GM18520 (cell line): ENCODE measurements around the gene DTX3.
A peak's percentile ranks its signal among the peaks of the same experiment; 100 is the strongest.
"Not testable (repeated sequence)": the region's sequence is repeated elsewhere in the genome, so short reads cannot be mapped to it uniquely, and the experiment has no call there.

Source experiments
- ATAC-seq: cut with Tn5 transposase; IDR thresholded peaks from one replicate; pipeline ENCODE4 v1.9.1; 2021; ENCODE audit not compliant: unreplicated experiment

DTX3 gene

DNA sequence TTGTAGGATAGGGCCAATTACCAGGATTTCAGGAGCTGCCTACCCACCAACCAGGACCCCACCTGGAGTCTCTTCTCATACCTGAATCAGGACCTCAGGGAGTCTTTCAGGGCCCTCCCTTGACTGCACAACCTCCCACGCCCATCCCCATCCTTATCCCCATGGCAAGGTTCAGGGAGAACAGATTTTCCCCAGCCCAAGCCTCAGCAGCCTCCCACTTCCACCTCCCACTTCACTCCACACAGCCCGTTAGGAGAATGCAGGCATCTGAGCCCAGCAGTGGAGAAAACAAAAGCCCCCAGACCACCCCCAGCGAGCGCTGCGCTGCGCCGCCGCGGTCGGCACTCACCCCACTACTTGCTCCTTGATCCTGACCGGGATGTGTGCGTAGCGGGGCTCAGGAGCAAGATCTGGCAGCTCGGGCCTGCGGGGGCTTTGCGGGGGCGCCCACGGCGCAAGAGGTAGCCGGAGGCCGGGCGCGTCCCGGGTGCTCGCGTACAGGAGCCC is 27.0 kb downstream of the DTX3 start:
- no peak for ATAC-seq

DNA sequence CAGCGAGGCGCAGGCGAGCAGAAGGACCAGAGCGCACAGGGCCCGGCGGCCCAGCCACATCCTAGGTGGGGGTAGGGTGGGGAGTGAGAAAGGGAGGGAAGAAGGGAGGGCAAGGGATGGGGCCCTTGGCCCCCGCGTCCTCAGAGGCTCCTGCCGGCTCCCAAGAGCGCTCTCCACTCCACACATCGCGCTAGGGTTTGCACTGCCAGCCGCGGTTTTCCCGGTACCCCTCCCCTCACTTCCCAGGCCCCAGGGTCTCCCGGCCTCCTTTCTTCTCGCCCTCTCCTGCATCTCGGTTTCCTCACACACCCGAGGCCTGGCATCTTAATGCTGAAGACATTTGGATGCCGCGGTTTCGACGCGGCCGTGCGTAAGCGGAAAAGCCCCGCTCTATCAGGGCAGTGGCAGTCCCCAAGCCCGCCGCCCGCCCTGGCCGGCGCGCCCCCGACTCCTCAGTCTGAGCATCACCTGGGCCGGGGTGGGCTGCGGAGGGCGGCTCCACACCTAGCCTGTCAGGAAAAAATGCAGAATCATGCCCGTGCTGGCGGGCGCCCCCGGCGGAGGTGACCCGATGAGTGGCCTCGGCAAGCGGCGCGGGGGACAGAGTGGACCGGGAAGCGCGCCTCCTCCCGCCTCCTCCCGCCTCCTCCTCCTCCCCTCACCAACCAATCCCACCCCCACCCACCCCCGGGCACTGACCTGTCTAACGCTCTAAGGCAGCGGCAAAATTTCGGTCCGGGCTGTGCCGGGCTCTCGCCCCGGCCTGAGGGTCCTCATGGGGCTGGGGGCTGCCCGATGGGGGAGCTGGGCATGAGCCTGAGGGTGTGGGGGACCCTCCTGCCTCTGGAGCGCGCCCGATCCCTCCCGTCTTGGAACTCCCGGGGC is 27.7 kb downstream of the DTX3 start:
- no peak for ATAC-seq

DNA sequence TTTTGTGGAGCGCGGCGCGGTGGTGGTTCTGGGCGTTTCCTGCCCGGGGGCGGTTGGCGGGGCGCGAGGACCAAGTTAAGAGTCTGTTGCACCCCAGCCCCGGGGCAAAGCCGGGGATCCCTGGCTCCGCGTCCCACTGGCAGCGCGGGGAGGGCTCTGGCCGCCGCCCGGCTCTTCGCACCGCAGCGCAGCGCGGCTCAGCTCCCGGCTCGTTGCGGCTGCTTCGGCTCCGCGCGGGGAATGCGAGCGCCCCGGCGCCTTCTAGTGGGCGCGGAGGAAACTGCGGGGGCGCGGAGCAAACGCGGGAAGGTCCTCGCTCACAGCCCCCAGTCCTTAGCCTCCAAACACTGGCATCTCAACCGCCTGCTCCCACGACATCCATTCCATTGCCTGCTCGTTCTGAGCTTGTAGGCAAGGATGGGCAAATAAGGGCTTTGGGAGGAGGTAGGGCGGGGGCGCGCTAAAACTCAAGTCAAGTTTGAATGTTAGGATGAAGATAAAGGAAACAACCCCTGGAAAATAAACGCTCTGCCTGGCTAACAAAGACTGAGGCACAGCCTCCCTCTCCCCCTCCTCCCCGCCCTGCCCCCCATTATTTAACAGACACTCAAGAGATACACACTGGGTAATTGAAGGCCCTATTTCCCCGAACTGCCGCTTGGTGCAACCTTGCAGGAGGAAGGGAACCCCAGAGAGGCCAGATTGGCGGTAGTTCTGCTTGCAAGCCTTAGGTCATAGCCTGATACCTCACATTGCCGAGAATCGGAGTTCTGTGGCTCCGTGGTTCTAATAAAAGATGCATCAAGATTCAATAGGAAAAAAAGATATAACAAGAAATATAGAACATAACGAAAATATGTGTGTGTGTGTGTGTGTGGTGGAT is 28.6 kb downstream of the DTX3 start, which contains the start of gene B4GALNT1:
B4GALNT1 (minus strand) TSS at position 244 of the 883 bp plus-strand sequence. CDS start 1,069 bp downstream, outside the sequence.
- ATAC-seq: peak; percentile 58

- ATAC-seq: not testable (repeated sequence)
These were observed 32.1 kb downstream of the DTX3 start for GRCh38 chr12:57636731-57637130.

GRCh38 chr12:57637364-57637763 is 32.7 kb downstream of the DTX3 start:
- ATAC-seq: no peak

DNA sequence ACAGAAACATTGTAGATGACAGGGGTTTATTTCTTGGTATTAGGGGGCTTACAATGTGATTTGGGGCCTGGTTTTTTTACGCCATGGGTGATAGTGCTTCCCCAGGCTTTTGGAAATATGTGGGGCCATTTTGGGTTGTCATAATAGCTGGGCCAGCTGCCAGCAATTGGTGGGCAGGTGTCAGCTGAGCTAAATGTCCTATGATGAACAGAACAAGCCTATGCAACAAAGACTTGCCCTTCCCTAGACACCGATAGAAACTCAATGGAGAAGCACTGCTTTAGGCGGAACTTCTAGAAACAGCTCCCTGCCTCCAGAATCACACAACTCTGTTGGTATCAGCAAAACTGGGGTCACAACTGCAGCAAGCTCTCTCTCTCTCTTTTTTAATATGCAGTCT is 33.5 kb downstream of the DTX3 start:
- ATAC-seq: no peak

- ATAC-seq: no peak
These were observed 35.8 kb downstream of the DTX3 start for GRCh38 chr12:57640175-57641042.

DNA sequence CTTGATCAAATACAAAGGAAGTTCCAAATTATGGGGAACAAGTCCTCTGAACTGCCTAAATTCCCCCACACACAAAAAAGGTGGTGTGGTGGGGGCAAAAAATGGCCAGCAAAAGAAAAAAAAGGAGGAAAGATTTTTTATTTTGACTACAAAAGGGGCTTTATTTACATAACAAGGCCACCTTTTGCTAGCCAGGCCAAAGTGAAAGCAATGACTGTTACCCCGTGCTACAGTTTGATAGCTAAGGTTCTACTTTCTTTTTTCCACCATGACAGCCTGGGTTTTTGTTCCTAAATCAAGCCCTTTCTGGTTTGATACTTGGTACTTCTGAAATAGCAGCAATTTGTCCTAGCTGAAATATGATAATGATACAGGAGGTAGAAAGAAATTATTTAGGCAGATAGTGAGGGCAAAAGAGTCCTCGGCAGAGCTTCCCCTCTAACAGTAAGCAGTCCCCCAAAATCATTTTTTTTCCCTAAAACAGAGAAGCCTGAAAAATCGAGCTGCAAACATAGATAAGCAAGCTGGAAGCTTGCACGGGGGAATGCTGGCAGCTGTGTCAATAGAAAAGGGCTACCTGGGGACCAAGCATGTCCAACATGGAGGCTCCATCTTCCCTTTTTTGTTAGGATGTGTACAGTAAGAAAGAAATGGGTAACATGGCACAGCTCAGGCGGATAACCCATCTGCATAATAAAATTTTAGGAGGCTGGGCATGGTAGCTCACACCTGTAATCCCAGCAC is 37.2 kb downstream of the DTX3 start:
- ATAC-seq: no peak

DNA sequence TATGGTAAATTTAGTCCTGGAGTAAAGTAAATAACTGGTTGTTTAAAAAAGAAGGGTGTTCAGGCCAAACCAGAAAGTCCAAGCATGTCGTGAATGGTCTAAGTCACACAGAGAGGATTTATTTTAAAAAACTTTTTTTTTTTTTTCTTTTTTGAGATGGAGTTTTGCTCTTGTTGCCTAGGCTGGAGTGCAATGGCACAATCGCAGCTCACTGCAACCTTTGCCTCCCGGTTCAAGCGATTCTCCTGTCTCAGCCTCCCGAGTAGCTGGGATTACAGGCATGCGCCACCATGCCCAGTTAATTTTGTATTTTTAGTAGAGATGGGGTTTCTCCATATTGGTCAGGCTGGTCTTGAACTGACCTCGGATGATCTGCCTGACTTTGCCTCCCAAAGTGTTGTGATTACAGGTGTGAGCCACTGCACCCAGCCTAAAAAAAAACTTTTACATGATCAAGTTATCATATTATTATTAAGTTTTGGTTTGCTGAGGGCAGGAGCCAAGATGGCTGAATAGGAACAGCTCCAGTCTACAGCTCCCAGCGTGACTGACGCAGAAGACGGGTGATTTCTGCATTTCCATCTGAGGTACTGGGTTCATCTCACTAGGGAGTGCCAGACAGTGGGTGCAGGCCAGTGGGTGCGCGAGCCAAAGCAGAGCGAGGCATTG is 41.5 kb downstream of the DTX3 start:
- not testable (repeated sequence) for ATAC-seq

DNA sequence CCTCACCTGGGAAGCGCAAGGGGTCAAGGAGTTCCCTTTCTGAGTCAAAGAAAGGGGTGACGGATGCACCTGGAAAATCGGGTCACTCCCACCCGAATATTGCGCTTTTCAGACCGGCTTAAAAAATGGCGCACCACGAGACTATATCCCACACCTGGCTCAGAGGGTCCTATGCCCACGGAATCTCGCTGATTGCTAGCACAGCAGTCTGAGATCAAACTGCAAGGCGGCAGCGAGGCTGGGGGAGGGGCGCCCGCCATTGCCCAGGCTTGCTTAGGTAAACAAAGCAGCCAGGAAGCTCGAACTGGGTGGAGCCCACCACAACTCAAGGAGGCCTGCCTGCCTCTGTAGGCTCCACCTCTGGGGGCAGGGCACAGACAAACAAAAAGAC is 42.0 kb downstream of the DTX3 start:
- ATAC-seq: not testable (repeated sequence)

GRCh38 chr12:57654042-57654441 is 49.4 kb downstream of the DTX3 start:
- ATAC-seq: no peak

GRCh38 chr12:57655541-57656240 is 51.1 kb downstream of the DTX3 start:
- ATAC-seq: no peak

DNA sequence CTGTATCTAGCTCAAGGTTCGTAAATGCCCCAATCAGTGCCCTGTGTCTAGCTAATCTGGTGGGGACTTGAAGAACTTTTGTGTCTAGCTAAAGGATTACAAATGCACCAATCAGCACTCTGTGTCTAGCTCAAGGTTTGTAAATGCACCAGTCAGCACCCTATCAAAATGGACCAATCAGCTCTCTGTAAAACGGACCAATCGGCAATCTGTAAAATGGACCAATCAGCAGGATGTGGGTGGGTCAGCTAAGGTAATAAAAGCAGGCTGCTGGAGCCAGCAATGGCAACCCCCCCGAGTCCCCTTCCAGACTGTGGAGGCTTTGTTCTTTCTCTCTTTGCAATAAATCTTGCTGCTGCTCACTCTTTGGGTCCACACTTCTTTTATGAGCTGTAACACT is 51.8 kb downstream of the DTX3 start:
- not testable (repeated sequence) for ATAC-seq

GRCh38 chr12:57657744-57658143 is 53.1 kb downstream of the DTX3 start:
- no peak for ATAC-seq

- no peak for ATAC-seq
These were observed 54.3 kb downstream of the DTX3 start for GRCh38 chr12:57658890-57659289.
